ENCODE data around the gene CCT6A.
"Not testable (repeated sequence)": the region's sequence is repeated elsewhere in the genome, so short reads cannot be mapped to it uniquely, and the experiment has no call there.

The CCT6A gene

GRCh38 chr7:56051053-56051338 is 569 bp upstream of the CCT6A start:
- DNase-seq (ENCODE audit: low read depth in 3 of 3), result no peak

- no peak for DNase-seq (ENCODE audit: low read depth in 3 of 3)
Observed at GRCh38 chr7:56053379-56053778, 1.8 kb downstream of the CCT6A start.

- DNase-seq (ENCODE audit: low read depth in 3 of 3), result no peak
Observed at GRCh38 chr7:56053993-56054392, 2.4 kb downstream of the CCT6A start.

- no peak for DNase-seq (ENCODE audit: low read depth in 3 of 3)
Observed at GRCh38 chr7:56062382-56062781, 10.8 kb downstream of the CCT6A start.

GRCh38 chr7:56063500-56063881 is 11.9 kb downstream of the CCT6A start:
- no peak for DNase-seq (ENCODE audit: low read depth in 3 of 3)

GRCh38 chr7:56063882-56064625 is 12.5 kb downstream of the CCT6A start, which contains the start of gene SUMF2:
SUMF2 (plus strand) TSS chr7:56064286; CDS start chr7:56064312, 26 bp downstream.
- peak; percentile 68 to 90 (median 74) for DNase-seq (ENCODE audit: low read depth in 3 of 3)

GRCh38 chr7:56066376-56066775 is 14.8 kb downstream of the CCT6A start:
- not testable (repeated sequence) for DNase-seq (ENCODE audit: low read depth in 3 of 3)

GRCh38 chr7:56074371-56074791 is 22.8 kb downstream of the CCT6A start:
- DNase-seq (ENCODE audit: low read depth in 3 of 3), result peak; percentile 33 to 45 (median 43)

- DNase-seq (ENCODE audit: low read depth in 3 of 3), result no peak
Observed at GRCh38 chr7:56077681-56078080, 26.1 kb downstream of the CCT6A start.

- no peak for DNase-seq (ENCODE audit: low read depth in 3 of 3)
Observed at GRCh38 chr7:56078196-56078595, 26.6 kb downstream of the CCT6A start.

- DNase-seq (ENCODE audit: low read depth in 3 of 3), result no peak
Observed at GRCh38 chr7:56079450-56080185, 28.1 kb downstream of the CCT6A start.

GRCh38 chr7:56080726-56081435 is 29.3 kb downstream of the CCT6A start:
- DNase-seq (ENCODE audit: low read depth in 3 of 3), result not testable (repeated sequence)

GRCh38 chr7:56081626-56082340 is 30.2 kb downstream of the CCT6A start:
- DNase-seq (ENCODE audit: low read depth in 3 of 3), result no peak

GRCh38 chr7:56083150-56083785 is 31.7 kb downstream of the CCT6A start:
- no peak for DNase-seq (ENCODE audit: low read depth in 3 of 3)

GRCh38 chr7:56086761-56087160 is 35.2 kb downstream of the CCT6A start:
- no peak for DNase-seq (ENCODE audit: low read depth in 3 of 3)

- no peak for DNase-seq (ENCODE audit: low read depth in 3 of 3)
Observed at GRCh38 chr7:56087445-56087844, 35.9 kb downstream of the CCT6A start.

GRCh38 chr7:56091591-56091990 is 40.0 kb downstream of the CCT6A start:
- DNase-seq (ENCODE audit: low read depth in 3 of 3), result no peak

GRCh38 chr7:56092388-56092787 is 40.8 kb downstream of the CCT6A start:
- not testable (repeated sequence) for DNase-seq (ENCODE audit: low read depth in 3 of 3)

- no peak for DNase-seq (ENCODE audit: low read depth in 3 of 3)
Observed at GRCh38 chr7:56092789-56093531, 41.4 kb downstream of the CCT6A start, which contains the start of gene PHKG1. PHKG1 (minus strand) TSS chr7:56092952; CDS start chr7:56088941, 4,011 bp downstream.

- no peak for DNase-seq (ENCODE audit: low read depth in 3 of 3)
Observed at GRCh38 chr7:56097700-56098099, 46.1 kb downstream of the CCT6A start.

Measured in stimulated activated CD4-positive, alpha-beta T cell treated with anti-CD3 and anti-CD28 coated beads, TNF-alpha, amount 100 ng/mL, for 48 hours (primary cell).